ENCODE data around the gene FAM120B. TPM values are rescaled to one million over a fixed set of nuclear protein-coding genes. Genes with fewer than 3 reads are reported as not detected.

The FAM120B gene
- total RNA-seq, 1 experiment from 2014 or later = 16.7 TPM

GRCh38 chr6:170404036-170404435 lies 97.5 kb downstream of the FAM120B start:
- no peak overlapping the region for H3K4me3 Mint-ChIP-seq
- Histone ChIP-seq H3K18ac (ENCODE audit: insufficient read length, low read depth, low read length) (no peak overlapping the region), H3K23me2 (ENCODE audit: insufficient read length, low read depth, low read length, poor library complexity, severe bottlenecking) (no peaks in the 10 kb centered on the region), H2BK5ac (ENCODE audit: insufficient read length, low read length) (no peak overlapping the region), H4K20me1 (ENCODE audit: control insufficient read depth, insufficient read depth, insufficient read length) (no peaks in the 10 kb centered on the region), H3K4me2 (ENCODE audit: insufficient read depth, insufficient read length, low read length) (no peak overlapping the region), H3K79me2 (ENCODE audit: insufficient read depth, low read length) (no peaks in the 10 kb centered on the region), H3K27ac (ENCODE audit: insufficient read length, low read depth, low read length) (no peak overlapping the region), H3K4ac (ENCODE audit: low read depth, low read length) (no peak overlapping the region), H3K79me1 (ENCODE audit: insufficient read depth, low read depth, low read length, poor library complexity, severe bottlenecking) (no peaks in the 10 kb centered on the region), H3K56ac (ENCODE audit: insufficient read length, low read depth, low read length) (no peak overlapping the region), H3K14ac (ENCODE audit: insufficient read depth, low read length) (no peak overlapping the region), H4K91ac (ENCODE audit: insufficient read length, low read depth, low read length) (no peak overlapping the region), H2BK20ac (ENCODE audit: low read depth, low read length, poor library complexity, severe bottlenecking) (no peak overlapping the region), H2BK15ac (ENCODE audit: low read depth, low read length) (no peak overlapping the region), H2AFZ (ENCODE audit: low read length) (no peak overlapping the region), H3K4me1 (ENCODE audit: insufficient read depth, low read length) (peaks cover 4% of the 10 kb centered on the region; the same call in 1 of the 2 replicates), H2BK120ac (ENCODE audit: low read depth, low read length, poor library complexity, severe bottlenecking) (no peak overlapping the region), H3K27me3 (ENCODE audit: insufficient read depth, low read length) (no peaks in the 10 kb centered on the region), H4K8ac (replicated peaks; ENCODE audit: insufficient read length, low read depth, low read length) (no peak overlapping the region), H2AK5ac (ENCODE audit: insufficient read length, low read length) (no peak overlapping the region), H3K23ac (ENCODE audit: insufficient read length, low read depth, low read length) (no peak overlapping the region), H3K9me3 (ENCODE audit: control insufficient read depth, low read depth, low read length) (no peaks in the 10 kb centered on the region), H2BK12ac (ENCODE audit: insufficient read length, low read depth, low read length) (no peak overlapping the region), H4K5ac (ENCODE audit: insufficient read length, low read depth, low read length) (no peak overlapping the region), H3T11ph (ENCODE audit: low read length) (no peak overlapping the region), H3K9ac (ENCODE audit: extremely low read depth, insufficient read length, low read length) (no peak overlapping the region)
- no peaks in the 10 kb centered on the region; a peak in 1 of 5 replicates for H3K9me3 Mint-ChIP-seq
- peaks cover 28 to 29% of the 10 kb centered on the region in 2 experiments for H3K4me1 Mint-ChIP-seq
- H3K27me3 Mint-ChIP-seq (ENCODE audit: low read depth) = no peaks in the 10 kb centered on the region; the same call in 1 of the 2 replicates
- H3K27ac Mint-ChIP-seq = no peak overlapping the region; a peak in 1 of 7 replicates
- DNase-seq = no peak
- no peak for TF ChIP-seq CTCF (conservative IDR thresholded peaks at IDR 0.05)
- H3K36me3 Mint-ChIP-seq (ENCODE audit: insufficient read depth in 1 of 3, low read depth in 3 of 3) = peaks cover 15 to 30% (median 26%) of the 10 kb centered on the region in 3 experiments; a peak in 6 of 7 replicates
- no CpG with 5 or more reads among the region's 9 CpGs for WGBS (ENCODE audit: extremely low coverage, insufficient read length, low lambda C conversion rate)

Measured in H9 (cell line).